HFF-Myc (cell line): ENCODE measurements around the gene RNGTT.
A peak's percentile ranks its signal among the peaks of the same experiment; 100 is the strongest.

Experiments used
- DNase-seq: peaks from one replicate; pipeline ENCODE4 v3.0.0-alpha.2; 2011; ENCODE audit warnings: low read depth; ENCODE audit errors: extremely low read depth
- H3K4me3 ChIP-seq: replicated peaks from 2 replicates; pipeline ENCODE4 v1.5.1; 2011; ENCODE audit warnings: low read depth, mild to moderate bottlenecking, control low read depth, low read length
- TF ChIP-seq, protein P1 (sequence below): IDR thresholded peaks from 2 replicates; pipeline ENCODE4 v1.5.1; 2012; ENCODE audit warnings: mild to moderate bottlenecking, low read depth, low read length, control low read depth; ENCODE audit errors: missing control alignments

The RNGTT gene

DNA sequence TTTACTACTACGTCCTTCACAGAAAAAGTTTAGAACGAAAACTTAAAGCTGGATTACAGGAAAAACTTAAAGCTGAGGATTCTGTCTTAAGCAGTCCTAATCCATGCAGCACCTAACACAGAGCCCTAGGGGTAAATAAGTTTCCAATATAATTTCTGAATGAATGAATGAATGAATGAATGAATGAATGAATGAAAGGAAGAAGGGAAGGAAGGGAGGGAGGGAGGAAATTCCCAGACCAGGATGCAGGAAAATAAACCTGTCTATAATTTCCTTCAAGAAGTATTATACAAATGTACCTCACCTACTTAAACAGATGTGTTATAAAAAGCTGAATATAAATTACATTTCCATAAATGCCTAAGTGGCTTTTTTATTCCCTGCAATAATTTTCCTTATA is 83.4 kb downstream of the RNGTT start:
- TF ChIP-seq, protein P1, sequence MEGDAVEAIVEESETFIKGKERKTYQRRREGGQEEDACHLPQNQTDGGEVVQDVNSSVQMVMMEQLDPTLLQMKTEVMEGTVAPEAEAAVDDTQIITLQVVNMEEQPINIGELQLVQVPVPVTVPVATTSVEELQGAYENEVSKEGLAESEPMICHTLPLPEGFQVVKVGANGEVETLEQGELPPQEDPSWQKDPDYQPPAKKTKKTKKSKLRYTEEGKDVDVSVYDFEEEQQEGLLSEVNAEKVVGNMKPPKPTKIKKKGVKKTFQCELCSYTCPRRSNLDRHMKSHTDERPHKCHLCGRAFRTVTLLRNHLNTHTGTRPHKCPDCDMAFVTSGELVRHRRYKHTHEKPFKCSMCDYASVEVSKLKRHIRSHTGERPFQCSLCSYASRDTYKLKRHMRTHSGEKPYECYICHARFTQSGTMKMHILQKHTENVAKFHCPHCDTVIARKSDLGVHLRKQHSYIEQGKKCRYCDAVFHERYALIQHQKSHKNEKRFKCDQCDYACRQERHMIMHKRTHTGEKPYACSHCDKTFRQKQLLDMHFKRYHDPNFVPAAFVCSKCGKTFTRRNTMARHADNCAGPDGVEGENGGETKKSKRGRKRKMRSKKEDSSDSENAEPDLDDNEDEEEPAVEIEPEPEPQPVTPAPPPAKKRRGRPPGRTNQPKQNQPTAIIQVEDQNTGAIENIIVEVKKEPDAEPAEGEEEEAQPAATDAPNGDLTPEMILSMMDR: no peak

GRCh38 chr6:88877893-88878292 is 85.5 kb downstream of the RNGTT start:
- TF ChIP-seq, protein P1: no peak
- H3K4me3 ChIP-seq: no peak overlapping the region
- DNase-seq: no peak

More for the DNA sequence above, 83.4 kb downstream of the RNGTT start:
- DNase-seq: no peak
- H3K4me3 ChIP-seq: no peak overlapping the region

DNA sequence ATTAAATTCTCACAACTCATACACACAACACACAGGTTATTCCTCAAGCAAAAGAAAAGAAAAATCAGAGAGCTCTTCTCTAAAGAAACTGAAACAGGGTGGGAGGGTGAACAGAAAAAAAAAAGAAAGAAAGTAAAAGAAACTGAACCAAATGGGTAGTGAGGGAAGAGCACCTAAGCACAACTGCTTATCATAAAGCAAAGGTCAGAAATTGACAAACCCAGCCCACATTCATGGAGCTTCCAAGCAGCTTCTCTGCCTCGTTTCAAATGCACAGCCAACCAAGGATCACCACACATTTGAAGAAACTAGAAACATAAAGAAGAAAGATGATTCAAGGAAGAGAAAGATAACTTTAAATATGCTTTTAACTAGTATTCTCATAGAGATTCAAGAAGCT is 90.5 kb downstream of the RNGTT start:
- TF ChIP-seq, protein P1: no peak
- no peak for DNase-seq

DNA sequence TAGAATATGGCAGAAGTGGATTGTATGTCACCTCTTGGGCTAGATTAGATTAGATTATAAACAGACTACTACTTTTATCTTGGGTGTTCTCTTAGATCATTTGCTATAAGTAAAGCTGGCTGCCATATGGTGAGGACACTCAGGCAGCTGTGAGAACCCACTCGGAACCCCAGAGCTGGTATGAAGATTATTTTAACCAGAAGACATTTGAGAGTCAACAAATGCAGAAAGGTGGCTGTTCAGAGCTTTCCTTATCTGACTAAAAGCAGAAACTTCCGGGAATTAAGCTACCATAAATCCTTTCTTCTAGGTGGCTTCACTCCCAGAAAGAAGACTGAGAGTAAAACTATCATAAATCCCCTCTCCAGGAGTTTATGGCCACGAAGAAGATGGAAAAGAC is 91.9 kb downstream of the RNGTT start:
- no peak for DNase-seq
- no peak overlapping the region for H3K4me3 ChIP-seq
- TF ChIP-seq, protein P1: no peak

More for the DNA sequence above, 90.5 kb downstream of the RNGTT start:
- no peak overlapping the region for H3K4me3 ChIP-seq

DNA sequence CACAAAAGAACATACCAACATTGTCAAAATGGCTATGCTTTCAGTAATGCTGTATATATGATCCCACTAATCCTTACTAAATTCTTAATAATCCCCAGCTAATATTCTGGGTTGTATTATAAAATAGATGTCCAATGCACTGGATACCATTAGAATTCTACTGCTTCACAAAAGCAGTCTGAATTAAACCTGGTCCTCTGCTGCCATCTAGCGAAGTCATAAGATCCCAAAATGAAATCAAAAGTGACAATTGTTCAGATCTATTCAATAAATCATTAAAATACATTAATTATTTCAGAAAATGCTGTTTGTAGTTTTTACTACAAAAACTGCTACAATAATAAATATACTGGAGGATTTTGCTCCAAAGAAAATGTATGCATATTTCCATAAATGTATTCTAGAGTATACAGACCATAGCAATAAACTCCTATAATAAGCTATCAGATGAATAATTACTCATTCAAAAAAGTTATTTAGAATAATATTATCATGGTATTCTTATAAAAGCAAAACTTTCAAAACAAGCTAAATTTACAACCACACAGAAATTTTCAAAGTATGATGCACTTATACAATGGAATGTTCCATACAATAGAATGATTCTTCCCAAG is 92.6 kb downstream of the RNGTT start:
- H3K4me3 ChIP-seq: no peak overlapping the region
- no peak for DNase-seq

GRCh38 chr6:88869263-88870020 is 94.0 kb downstream of the RNGTT start:
- TF ChIP-seq, protein P1: no peak
- DNase-seq: peak; percentile 17
- H3K4me3 ChIP-seq: no peak overlapping the region

More for the DNA sequence above, 92.6 kb downstream of the RNGTT start:
- TF ChIP-seq, protein P1: peak; percentile 45
